CD4-positive, alpha-beta memory T cell (primary cell): ENCODE results near the gene YKT6. TPM values are rescaled to one million over a fixed set of nuclear protein-coding genes. Genes with fewer than 3 reads are reported as not detected.

ENCODE experiments used
- CTCF ChIA-PET: fragments of 350-600 bp; sonication (Branson Sonifier 250); formaldehyde crosslinking; loops from one replicate; lab custom pipeline; 2021; ENCODE audit warnings: inconsistent platforms; ENCODE audit not compliant: partially characterized antibody; lab: Charles Lee
- POLR2A ChIA-PET: fragments of 350-600 bp; sonication (Branson Sonifier 250); formaldehyde crosslinking; loops from one replicate; lab custom pipeline; 2021; ENCODE audit not compliant: partially characterized antibody; lab: Charles Lee
- DNase-seq, 5 donors: peaks; one replicate each; pipeline versions ENCODE4 v3.0.0 to v3.0.0-alpha.2; 2020 to 2022; ENCODE audit warnings: mixed read lengths in 1 of 5
- H3K27ac ChIP-seq: one replicate; pipeline ENCODE4 v1.7.0; 2013; ENCODE audit warnings: low read depth, low read length
- H3K27me3 ChIP-seq: 2 replicates; pipeline ENCODE4 v1.7.0; 2013; ENCODE audit warnings: mild to moderate bottlenecking, low read length, moderate library complexity; ENCODE audit not compliant: insufficient read depth
- H3K36me3 ChIP-seq: 2 replicates; pipeline ENCODE4 v1.7.0; 2013; ENCODE audit warnings: mild to moderate bottlenecking, low read length, moderate library complexity; ENCODE audit not compliant: insufficient read depth
- H3K4me1 ChIP-seq: 2 replicates; pipeline ENCODE4 v1.7.0; 2013; ENCODE audit warnings: mild to moderate bottlenecking, low read length, moderate library complexity; ENCODE audit not compliant: insufficient read depth
- H3K4me3 ChIP-seq, 2 donors: one replicate each; pipeline ENCODE4 v1.7.0; 2013; ENCODE audit warnings: low read length in 2 of 2, mild to moderate bottlenecking in 1 of 2
- H3K9me3 ChIP-seq, 2 donors: one replicate each; pipeline ENCODE4 v1.7.0; 2013; ENCODE audit warnings: low read length in 2 of 2, control low read depth in 1 of 2; ENCODE audit not compliant: control insufficient read depth in 1 of 2
- H3K27ac Mint-ChIP-seq, 7 donors: one replicate each; pipeline ENCODE4 v1.8.0; 2020 to 2021; ENCODE audit warnings: mixed read lengths in 7 of 7, mild to moderate bottlenecking in 6 of 7, inconsistent platforms in 3 of 7, moderate library complexity in 3 of 7
- H3K27me3 Mint-ChIP-seq, 2 donors: one replicate each; pipeline ENCODE4 v1.8.0; 2020 to 2021; ENCODE audit warnings: mixed read lengths in 2 of 2
- H3K36me3 Mint-ChIP-seq, 2 donors: one replicate each; pipeline ENCODE4 v1.8.0; 2020 to 2021; ENCODE audit warnings: mixed read lengths in 2 of 2, inconsistent platforms in 1 of 2, mild to moderate bottlenecking in 1 of 2
- H3K4me1 Mint-ChIP-seq, 4 donors: one replicate each; pipeline ENCODE4 v1.8.0; 2020 to 2021; ENCODE audit warnings: mixed read lengths in 4 of 4, mild to moderate bottlenecking in 1 of 4
- H3K4me3 Mint-ChIP-seq, 8 donors: one replicate each; pipeline ENCODE4 v1.8.0; 2020 to 2021; ENCODE audit warnings: mixed read lengths in 8 of 8, mild to moderate bottlenecking in 7 of 8, moderate library complexity in 6 of 8, inconsistent platforms in 3 of 8
- H3K9me3 Mint-ChIP-seq, 8 donors: one replicate each; pipeline ENCODE4 v1.8.0; 2020 to 2021; ENCODE audit warnings: mixed read lengths in 8 of 8, mild to moderate bottlenecking in 5 of 8, inconsistent platforms in 3 of 8, moderate library complexity in 1 of 8
- intact Hi-C: fragments of 100-400 bp; cut with micrococcal nuclease; formaldehyde crosslinking; loops from one replicate; pipeline ENCODE4 v1.15.1; 2023
- polyA plus RNA-seq, 2 donors: library from polyadenylated mRNA; unstranded; fragments of 300-500 nt; fragmentation: Illumina TruSeq; gene quantifications; one replicate each; pipeline ENCODE4 v1.2.3, GENCODE V29; 2021
- total RNA-seq, 2 experiments: library from RNA; stranded (reverse); gene quantifications; one replicate each; pipeline ENCODE4 v1.2.3, GENCODE V29; 2021

The YKT6 gene
- total and polyA plus RNA-seq, 4 experiments from 2014 or later: 41.6 to 63.2 (median 52.6) TPM

GRCh38 chr7:44231088-44231487 is 30.3 kb downstream of the YKT6 start:
- no peaks in the 10 kb centered on the region for H3K4me1 Mint-ChIP-seq
- no peak overlapping the region for H3K27ac Mint-ChIP-seq

GRCh38 chr7:44232396-44232795 is 31.6 kb downstream of the YKT6 start:
- Mint-ChIP-seq H3K27ac (no peak overlapping the region), H3K4me1 (no peaks in the 10 kb centered on the region), H3K36me3 (no peaks in the 10 kb centered on the region), H3K27me3 (no peaks in the 10 kb centered on the region), H3K9me3 (no peaks in the 10 kb centered on the region), H3K4me3 (no peak overlapping the region)
- intact Hi-C loops: no loop called here
- Histone ChIP-seq H3K4me3 (no peak overlapping the region), H3K9me3 (no peaks in the 10 kb centered on the region), H3K4me1 (no peaks in the 10 kb centered on the region), H3K27ac (no peak overlapping the region), H3K36me3 (no peaks in the 10 kb centered on the region), H3K27me3 (no peaks in the 10 kb centered on the region)
- POLR2A ChIA-PET: no interaction called here
- DNase-seq: no peak
- CTCF ChIA-PET: no interaction called here

More at GRCh38 chr7:44231088-44231487, 30.3 kb downstream of the YKT6 start:
- DNase-seq: no peak
- Histone ChIP-seq H3K36me3 (no peaks in the 10 kb centered on the region), H3K9me3 (no peaks in the 10 kb centered on the region), H3K4me1 (no peaks in the 10 kb centered on the region), H3K4me3 (no peak overlapping the region), H3K27me3 (no peaks in the 10 kb centered on the region), H3K27ac (no peak overlapping the region)
- no peaks in the 10 kb centered on the region for H3K9me3 Mint-ChIP-seq
- peaks cover under 1 to 2% of the 10 kb centered on the region in 2 donors for H3K27me3 Mint-ChIP-seq
- no peak overlapping the region for H3K4me3 Mint-ChIP-seq
- POLR2A ChIA-PET: no interaction called here
- CTCF ChIA-PET: no interaction called here
- intact Hi-C loops: no loop called here
- no peaks in the 10 kb centered on the region for H3K36me3 Mint-ChIP-seq

GRCh38 chr7:44232901-44233715 is 32.3 kb downstream of the YKT6 start:
- CTCF ChIA-PET: no interaction called here
- Histone ChIP-seq H3K36me3 (no peaks in the 10 kb centered on the region), H3K4me1 (no peaks in the 10 kb centered on the region), H3K27ac (no peak overlapping the region), H3K9me3 (no peaks in the 10 kb centered on the region), H3K27me3 (no peaks in the 10 kb centered on the region), H3K4me3 (no peak overlapping the region)
- Mint-ChIP-seq H3K36me3 (no peaks in the 10 kb centered on the region), H3K9me3 (no peaks in the 10 kb centered on the region), H3K27ac (peak overlapping the region in 2 of 7 donors; percentile 15 to 27), H3K4me3 (no peak overlapping the region), H3K4me1 (no peaks in the 10 kb centered on the region), H3K27me3 (no peaks in the 10 kb centered on the region)
- DNase-seq: no peak
- intact Hi-C loops: no loop called here
- POLR2A ChIA-PET: no interaction called here

- Mint-ChIP-seq H3K27me3 (no peaks in the 10 kb centered on the region), H3K4me1 (no peaks in the 10 kb centered on the region), H3K9me3 (no peaks in the 10 kb centered on the region), H3K4me3 (no peak overlapping the region), H3K36me3 (no peaks in the 10 kb centered on the region), H3K27ac (no peak overlapping the region)
- Histone ChIP-seq H3K4me1 (no peaks in the 10 kb centered on the region), H3K36me3 (no peaks in the 10 kb centered on the region), H3K27ac (no peak overlapping the region), H3K27me3 (no peaks in the 10 kb centered on the region), H3K9me3 (no peaks in the 10 kb centered on the region), H3K4me3 (no peak overlapping the region)
- ChIA-PET POLR2A (no interaction called here), CTCF (no interaction called here)
- DNase-seq: no peak
- intact Hi-C loops: no loop called here
These were observed 34.3 kb downstream of the YKT6 start for GRCh38 chr7:44235066-44235465.

- H3K4me3 ChIP-seq: no peak overlapping the region
- no peaks in the 10 kb centered on the region for H3K27me3 Mint-ChIP-seq
- no peaks in the 10 kb centered on the region for H3K27me3 ChIP-seq
- ChIA-PET POLR2A (no interaction called here), CTCF (no interaction called here)
- no peaks in the 10 kb centered on the region for H3K9me3 ChIP-seq
- H3K27ac Mint-ChIP-seq: no peak overlapping the region
- no peaks in the 10 kb centered on the region for H3K4me1 Mint-ChIP-seq
- H3K4me3 Mint-ChIP-seq: no peak overlapping the region
- H3K36me3 ChIP-seq: no peaks in the 10 kb centered on the region
- H3K9me3 Mint-ChIP-seq: no peaks in the 10 kb centered on the region
- H3K36me3 Mint-ChIP-seq: no peaks in the 10 kb centered on the region
- DNase-seq: no peak
- H3K27ac ChIP-seq: no peak overlapping the region
- no peaks in the 10 kb centered on the region for H3K4me1 ChIP-seq
- intact Hi-C loops: no loop called here
These were observed 35.0 kb downstream of the YKT6 start for GRCh38 chr7:44235582-44236332.

- Histone ChIP-seq H3K9me3 (no peaks in the 10 kb centered on the region), H3K27me3 (no peaks in the 10 kb centered on the region), H3K36me3 (no peaks in the 10 kb centered on the region), H3K4me3 (no peak overlapping the region), H3K4me1 (no peaks in the 10 kb centered on the region), H3K27ac (no peak overlapping the region)
- Mint-ChIP-seq H3K27ac (no peak overlapping the region), H3K4me3 (no peak overlapping the region), H3K9me3 (no peaks in the 10 kb centered on the region), H3K36me3 (no peaks in the 10 kb centered on the region), H3K4me1 (no peaks in the 10 kb centered on the region), H3K27me3 (no peaks in the 10 kb centered on the region)
- intact Hi-C loops: no loop called here
- POLR2A ChIA-PET: no interaction called here
- CTCF ChIA-PET: interaction anchor here (0.9 kb wide), 1 partner anchor 9 kb away, joined by 3 read pairs; no protein-coding TSS in a partner anchor
- DNase-seq: no peak
These were observed 35.6 kb downstream of the YKT6 start for GRCh38 chr7:44236333-44236728.

GRCh38 chr7:44237696-44238095 is 36.9 kb downstream of the YKT6 start:
- H3K4me3 ChIP-seq: no peak overlapping the region
- ChIA-PET POLR2A (no interaction called here), CTCF (no interaction called here)
- no peak for DNase-seq
- no peaks in the 10 kb centered on the region for H3K9me3 Mint-ChIP-seq
- no peaks in the 10 kb centered on the region for H3K9me3 ChIP-seq
- no peak overlapping the region for H3K27ac Mint-ChIP-seq
- no peak overlapping the region for H3K4me3 Mint-ChIP-seq
- H3K4me1 Mint-ChIP-seq: no peaks in the 10 kb centered on the region
- no peaks in the 10 kb centered on the region for H3K27me3 ChIP-seq
- intact Hi-C loops: no loop called here
- H3K36me3 ChIP-seq: no peaks in the 10 kb centered on the region
- H3K36me3 Mint-ChIP-seq: no peaks in the 10 kb centered on the region
- no peak overlapping the region for H3K27ac ChIP-seq
- H3K27me3 Mint-ChIP-seq: no peaks in the 10 kb centered on the region
- no peaks in the 10 kb centered on the region for H3K4me1 ChIP-seq
